K562 (cell line): ENCODE measurements around the gene TBC1D9. TPM values are rescaled to one million over a fixed set of nuclear protein-coding genes. Genes with fewer than 3 reads are reported as not detected.

ENCODE experiments used
- ATAC-seq: fragments of 200-7000 bp; cut with Tn5 transposase; 3 replicates; pipeline ENCODE4 v1.9.1; 2020; ENCODE audit warnings: moderate library complexity
- BruUV-seq: library from RNA; stranded (reverse); fragments of 400-500 nt; replicated peaks from 2 replicates; lab custom pipeline; 2021; lab: Mats Ljungman, UMichigan
- CTCF ChIA-PET: fragments of 300-600 bp; formaldehyde crosslinking; extraction: SDS; loops from one replicate; lab custom pipeline; 2021; ENCODE audit warnings: low intra/inter-chr PET ratio; lab: Yijun Ruan, JAX
- POLR2A ChIA-PET: fragments of 300-600, 350-650 bp; sonication (Branson Sonifier 250); formaldehyde crosslinking; extraction: SDS; loops from one replicate; lab custom pipeline; 2021; ENCODE audit warnings: antibody characterized with exemption, inconsistent platforms; lab: Yijun Ruan, JAX
- DNase-seq, 4 experiments: peaks; one replicate each; pipeline versions ENCODE4 v3.0.0 to v3.0.0-alpha.2; 2011 to 2018; ENCODE audit warnings: low spot score in 3 of 4, mixed read lengths in 3 of 4; ENCODE audit errors: extremely low read depth in 1 of 4
- FAIRE-seq: peaks from 2 replicates; lab custom pipeline; 2011; peaks lifted over from hg19 to GRCh38; lab: Jason Lieb, UNC
- H2AFZ ChIP-seq: 2 replicates; pipeline ENCODE4 v1.6.0; 2011; ENCODE audit warnings: low read depth, low read length, control low read depth, inconsistent platforms
- H3K27ac ChIP-seq: fragments of 200-600 bp; 3 replicates; pipeline ENCODE4 v1.8.0; 2011; ENCODE audit warnings: low read depth, mild to moderate bottlenecking, control low read depth, inconsistent platforms, low read length, moderate library complexity, mixed read lengths; ENCODE audit errors: extremely low read depth
- H3K27me3 ChIP-seq, 2 experiments: fragments of 300-600 bp in 1 of 2; 2 replicates in 1 of 2; 3 replicates in 1 of 2; pipeline versions ENCODE4 v1.6.0 to v1.8.0; 2011; ENCODE audit warnings: inconsistent platforms in 2 of 2, low read length in 2 of 2, mild to moderate bottlenecking in 1 of 2, mixed read lengths in 1 of 2, moderate library complexity in 1 of 2; ENCODE audit not compliant: control insufficient read depth in 2 of 2, insufficient read depth in 2 of 2
- H3K36me3 ChIP-seq: fragments of 300-600 bp; 3 replicates; pipeline ENCODE4 v1.8.0; 2011; ENCODE audit warnings: mild to moderate bottlenecking, low read length, inconsistent platforms; ENCODE audit not compliant: control insufficient read depth, insufficient read depth
- H3K4me1 ChIP-seq, 2 experiments: fragments of 200-600 bp in 1 of 2; replicated peaks in 1 of 2; 2 replicates in 1 of 2; 3 replicates in 1 of 2; pipeline versions ENCODE4 v1.5.1 to v1.8.0; 2011; ENCODE audit warnings: inconsistent platforms in 2 of 2, low read length in 2 of 2, mild to moderate bottlenecking in 1 of 2, mixed read lengths in 1 of 2, moderate library complexity in 1 of 2; ENCODE audit not compliant: control insufficient read depth in 2 of 2, insufficient read depth in 2 of 2
- H3K4me2 ChIP-seq: 2 replicates; pipeline ENCODE4 v1.6.1; 2011; ENCODE audit warnings: low read length, control low read depth, inconsistent platforms, mixed read lengths; ENCODE audit not compliant: insufficient read depth
- H3K4me3 ChIP-seq: fragments of 200-600 bp; sonication (generic), shearing (Covaris generic); 2 replicates; pipeline ENCODE4 v1.5.1; 2016; ENCODE audit warnings: control low read depth, inconsistent platforms
- H3K79me2 ChIP-seq: fragments of 200-600 bp; 3 replicates; pipeline ENCODE4 v1.8.0; 2011; ENCODE audit warnings: low read length, inconsistent platforms; ENCODE audit not compliant: control insufficient read depth, insufficient read depth
- H3K9ac ChIP-seq, 2 experiments: 2 replicates each; pipeline versions ENCODE4 v1.6.0 to v1.6.1; 2011; ENCODE audit warnings: low read depth in 2 of 2, low read length in 2 of 2, control low read depth in 1 of 2, inconsistent platforms in 1 of 2, mild to moderate bottlenecking in 1 of 2, mixed read lengths in 1 of 2; ENCODE audit not compliant: insufficient read depth in 1 of 2
- H3K9me1 ChIP-seq: one replicate; pipeline ENCODE4 v1.6.0; 2011; ENCODE audit warnings: inconsistent platforms, mild to moderate bottlenecking, low read length, moderate library complexity; ENCODE audit not compliant: control insufficient read depth, insufficient read depth
- H3K9me3 ChIP-seq: replicated peaks from 2 replicates; pipeline ENCODE4 v1.5.1; 2011; ENCODE audit warnings: low read depth, low read length, inconsistent platforms; ENCODE audit not compliant: control insufficient read depth, insufficient read depth
- H4K20me1 ChIP-seq: replicated peaks from 2 replicates; pipeline ENCODE4 v1.6.1; 2011; ENCODE audit warnings: low read length, inconsistent platforms, mixed read lengths; ENCODE audit not compliant: control insufficient read depth, insufficient read depth
- CREB5 ChIP-seq: fragments of 250-450 bp; sonication (Bioruptor Pico); IDR thresholded peaks from 2 replicates; pipeline ENCODE4 v1.5.0; 2020; ENCODE audit warnings: mild to moderate bottlenecking
- IRF9 ChIP-seq: fragments of 450-650 bp; IDR thresholded peaks from 2 replicates; pipeline ENCODE4 v1.6.1; 2016; ENCODE audit warnings: missing biosample characterization, missing genetic modification characterization
- KLF1 ChIP-seq: fragments of 450-650 bp; IDR thresholded peaks from 2 replicates; pipeline ENCODE4 v1.6.1; 2016; ENCODE audit warnings: missing genetic modification characterization, missing compliant biosample characterization
- MCM5 ChIP-seq: fragments of 450-650 bp; IDR thresholded peaks from 2 replicates; pipeline ENCODE4 v1.6.1; 2016; ENCODE audit warnings: low read depth
- MLLT1 ChIP-seq, 2 experiments: fragments of 450-650 bp; IDR thresholded peaks; 2 replicates each; pipeline ENCODE4 v1.6.1; 2016
- RBFOX2 ChIP-seq: fragments of 200-400 bp; formaldehyde crosslinking; IDR thresholded peaks from 2 replicates; pipeline ENCODE4 v1.6.1; 2017; ENCODE audit warnings: low read depth, mild to moderate bottlenecking, low read length, moderate library complexity
- WGBS: fragments of 100-300 bp; shearing (Covaris generic); methylation state at CpG from one replicate; pipeline ENCODE4 v1.1.6; 2016; ENCODE audit warnings: low coverage, mixed read lengths; ENCODE audit not compliant: insufficient coverage; ENCODE audit errors: missing lambda C conversion rate; 5-methylcytosine and 5-hydroxymethylcytosine counted together
- in situ Hi-C: fragments of 300-500 bp; cut with MboI; formaldehyde crosslinking; loops from 4 replicates; pipeline ENCODE4 v1.15.0; 2018; ENCODE audit warnings: inconsistent platforms, mixed read lengths
- intact Hi-C: fragments of 100-400 bp; cut with micrococcal nuclease; formaldehyde crosslinking; loops from 2 replicates; pipeline ENCODE4 v1.14.2; 2022
- polyA plus RNA-seq, 8 experiments: library from polyadenylated mRNA; depleted of rRNA in 4 of 8; stranded (reverse) in 5 of 8; unstranded in 3 of 8; fragments of >200 nt; fragmentation: Nextera tagmentation in 2 of 8; fragmentation: Illumina TruSeq in 1 of 8; extraction: Ambion mirVana in 2 of 8; extraction: Trizol in 1 of 8; gene quantifications; 2 replicates each; pipeline versions ENCODE4 v1.2.1 to v1.2.3, GENCODE V29; 2011 to 2014; ENCODE audit warnings: inconsistent platforms in 1 of 8, missing spikeins in 1 of 8
- total RNA-seq, 7 experiments: library from RNA; depleted of rRNA in 6 of 7; stranded (reverse); fragments of >200 nt in 6 of 7; fragmentation: Illumina TruSeq in 2 of 7; extraction: Trizol in 2 of 7; gene quantifications; 2 replicates each; pipeline versions ENCODE4 v1.2.1 to v1.2.3, GENCODE V29; 2011 to 2021; ENCODE audit warnings: low replicate concordance in 1 of 7

The TBC1D9 gene
- total and polyA plus RNA-seq, 9 of the 15 experiments (the other 6 are each of a cell fraction or from before 2014, with no cell fraction given), result 0.13 TPM; not detected in 8

GRCh38 chr4:140579278-140579677 is 176.9 kb downstream of the TBC1D9 start:
- in situ Hi-C loops, result no loop called here
- intact Hi-C loops, result no loop called here
- POLR2A ChIA-PET, result no interaction called here

More at GRCh38 chr4:140579278-140579677, 176.9 kb downstream of the TBC1D9 start:
- CTCF ChIA-PET, result no interaction called here
- H3K9me1 ChIP-seq, result no peaks in the 10 kb centered on the region
- peaks cover 13 to 31% of the 10 kb centered on the region in 2 experiments for H3K27me3 ChIP-seq
- no peak for DNase-seq
- H3K4me2 ChIP-seq, result no peak overlapping the region
- no peak overlapping the region for H3K27ac ChIP-seq
- TF ChIP-seq CREB5 (CRISPR knock-in tag) (no peak), IRF9 (no peak), RBFOX2 (no peak), KLF1 (tag) (no peak), MLLT1 (IDR thresholded peaks at IDR 0.05) (no peak), MCM5 (no peak)
- no peak for FAIRE-seq
- H3K9me3 ChIP-seq, result no peaks in the 10 kb centered on the region
- no peaks in the 10 kb centered on the region for H3K79me2 ChIP-seq
- H2AFZ ChIP-seq, result no peak overlapping the region
- no peaks in the 10 kb centered on the region for H4K20me1 ChIP-seq
- ATAC-seq, result no peak
- H3K4me3 ChIP-seq, result no peak overlapping the region
- no peak overlapping the region; a peak in 1 of 4 replicates for H3K9ac ChIP-seq
- BruUV-seq, result no TSS peak
- peaks cover 0 to 4% of the 10 kb centered on the region in 2 experiments; a peak in 2 of 5 replicates for H3K4me1 ChIP-seq
- WGBS, result under 1% methylated on average over 27 of the region's 27 CpGs
- no peaks in the 10 kb centered on the region for H3K36me3 ChIP-seq
